ENCODE results near the gene HTR3E. TPM values are rescaled to one million over a fixed set of nuclear protein-coding genes. Genes with fewer than 3 reads are reported as not detected.
"Not testable (repeated sequence)": the region's sequence is repeated elsewhere in the genome, so short reads cannot be mapped to it uniquely, and the experiment has no call there.

The HTR3E gene
- total RNA-seq, 1 donor, result not detected

GRCh38 chr3:184135149-184135910 lies 38.5 kb downstream of the HTR3E start, which contains the start of gene EIF2B5:
EIF2B5 (plus strand) TSS chr3:184135358; CDS start chr3:184135386, 28 bp downstream.
- Histone ChIP-seq H3K4me3 (ENCODE audit: low read length) (peak within 1 kb of the TSS; percentile 92), H3K4me1 (ENCODE audit: insufficient read depth, low read length) (peaks cover 32% of the 10 kb centered on the region), H3K27me3 (ENCODE audit: insufficient read depth, low read length) (no peaks in the 10 kb centered on the region), H3K9me3 (ENCODE audit: low read depth, low read length) (no peaks in the 10 kb centered on the region)

- Histone ChIP-seq H3K27me3 (ENCODE audit: insufficient read depth, low read length) (no peaks in the 10 kb centered on the region), H3K4me1 (ENCODE audit: insufficient read depth, low read length) (peaks cover 32% of the 10 kb centered on the region), H3K9me3 (ENCODE audit: low read depth, low read length) (no peaks in the 10 kb centered on the region), H3K4me3 (ENCODE audit: low read length) (peak overlapping the region; percentile 92)
Measured at GRCh38 chr3:184135911-184136260, 39.0 kb downstream of the HTR3E start.

GRCh38 chr3:184140436-184140835 lies 43.6 kb downstream of the HTR3E start:
- Histone ChIP-seq H3K4me1 (ENCODE audit: insufficient read depth, low read length) (peaks cover 21% of the 10 kb centered on the region), H3K27me3 (ENCODE audit: insufficient read depth, low read length) (no peaks in the 10 kb centered on the region), H3K9me3 (ENCODE audit: low read depth, low read length) (no peaks in the 10 kb centered on the region), H3K4me3 (ENCODE audit: low read length) (no peak overlapping the region)

- peaks cover 3% of the 10 kb centered on the region for H3K4me1 ChIP-seq (ENCODE audit: insufficient read depth, low read length)
- H3K9me3 ChIP-seq (ENCODE audit: low read depth, low read length), result no peaks in the 10 kb centered on the region
- no peak overlapping the region for H3K4me3 ChIP-seq (ENCODE audit: low read length)
- H3K27me3 ChIP-seq (ENCODE audit: insufficient read depth, low read length), result no peaks in the 10 kb centered on the region
Measured at GRCh38 chr3:184142199-184142598, 45.3 kb downstream of the HTR3E start.

DNA sequence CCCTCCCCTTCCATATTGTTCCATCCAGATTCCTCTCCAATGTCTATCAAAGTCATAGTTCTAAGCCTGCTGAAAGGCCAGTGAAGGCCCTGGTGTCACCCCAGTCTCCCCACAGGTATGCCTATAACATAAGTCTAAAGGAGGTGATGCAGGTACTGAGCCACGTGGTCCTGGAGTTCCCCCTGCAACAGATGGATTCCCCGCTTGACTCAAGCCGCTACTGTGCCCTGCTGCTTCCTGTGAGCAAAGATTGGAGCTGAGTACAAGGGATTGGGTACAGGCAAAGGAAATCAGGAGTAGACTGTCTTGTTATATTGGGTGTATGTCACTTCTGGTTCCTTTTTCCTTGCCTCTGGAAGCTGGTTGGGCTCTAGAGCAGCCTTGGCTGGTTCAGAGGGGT lies 46.5 kb downstream of the HTR3E start:
- Histone ChIP-seq H3K9me3 (ENCODE audit: low read depth, low read length) (no peaks in the 10 kb centered on the region), H3K27me3 (ENCODE audit: insufficient read depth, low read length) (no peaks in the 10 kb centered on the region), H3K4me1 (ENCODE audit: insufficient read depth, low read length) (no peaks in the 10 kb centered on the region), H3K4me3 (ENCODE audit: low read length) (no peak overlapping the region)

- Histone ChIP-seq H3K9me3 (ENCODE audit: low read depth, low read length) (no peaks in the 10 kb centered on the region), H3K4me3 (ENCODE audit: low read length) (no peak overlapping the region), H3K27me3 (ENCODE audit: insufficient read depth, low read length) (no peaks in the 10 kb centered on the region), H3K4me1 (ENCODE audit: insufficient read depth, low read length) (no peaks in the 10 kb centered on the region)
Measured at GRCh38 chr3:184144505-184144904, 47.6 kb downstream of the HTR3E start.

GRCh38 chr3:184145111-184145524 lies 48.3 kb downstream of the HTR3E start:
- H3K27me3 ChIP-seq (ENCODE audit: insufficient read depth, low read length), result no peaks in the 10 kb centered on the region

GRCh38 chr3:184145751-184146270 lies 48.9 kb downstream of the HTR3E start:
- no peaks in the 10 kb centered on the region for H3K27me3 ChIP-seq (ENCODE audit: insufficient read depth, low read length)
- H3K4me3 ChIP-seq (ENCODE audit: low read length), result no peak overlapping the region
- no peaks in the 10 kb centered on the region for H3K4me1 ChIP-seq (ENCODE audit: insufficient read depth, low read length)
- no peaks in the 10 kb centered on the region for H3K9me3 ChIP-seq (ENCODE audit: low read depth, low read length)

More at GRCh38 chr3:184145111-184145524, 48.3 kb downstream of the HTR3E start:
- no peak overlapping the region for H3K4me3 ChIP-seq (ENCODE audit: low read length)
- no peaks in the 10 kb centered on the region for H3K4me1 ChIP-seq (ENCODE audit: insufficient read depth, low read length)
- H3K9me3 ChIP-seq (ENCODE audit: low read depth, low read length), result no peaks in the 10 kb centered on the region

GRCh38 chr3:184148076-184148475 lies 51.2 kb downstream of the HTR3E start:
- Histone ChIP-seq H3K4me3 (ENCODE audit: low read length) (no peak overlapping the region), H3K4me1 (ENCODE audit: insufficient read depth, low read length) (no peaks in the 10 kb centered on the region), H3K27me3 (ENCODE audit: insufficient read depth, low read length) (no peaks in the 10 kb centered on the region), H3K9me3 (ENCODE audit: low read depth, low read length) (no peaks in the 10 kb centered on the region)

DNA sequence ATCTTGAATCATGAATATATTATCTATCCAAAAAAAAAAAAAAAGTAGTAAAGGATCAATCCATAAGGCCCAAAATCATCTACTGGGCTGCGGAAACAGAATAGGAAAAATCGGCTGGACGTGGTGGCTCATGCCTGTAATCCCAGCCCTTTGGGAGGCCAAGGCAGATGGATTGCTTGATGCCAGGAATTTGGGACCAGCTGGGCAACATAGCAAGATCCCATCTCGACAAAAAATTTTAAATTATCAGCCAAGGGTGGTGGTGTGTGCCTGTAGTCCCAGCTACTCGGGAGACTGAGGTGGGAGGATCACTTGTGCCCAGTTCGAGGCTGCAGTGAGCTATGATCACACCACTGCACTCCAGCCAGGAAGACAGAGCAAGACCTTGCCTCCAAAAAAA lies 52.3 kb downstream of the HTR3E start:
- Histone ChIP-seq H3K4me3 (ENCODE audit: low read length) (no peak overlapping the region), H3K9me3 (ENCODE audit: low read depth, low read length) (no peaks in the 10 kb centered on the region), H3K27me3 (ENCODE audit: insufficient read depth, low read length) (no peaks in the 10 kb centered on the region), H3K4me1 (ENCODE audit: insufficient read depth, low read length) (no peaks in the 10 kb centered on the region)

GRCh38 chr3:184149770-184150169 lies 52.9 kb downstream of the HTR3E start:
- not testable (repeated sequence) for H3K27me3 ChIP-seq (ENCODE audit: insufficient read depth, low read length); H3K9me3 ChIP-seq (ENCODE audit: low read depth, low read length); H3K4me1 ChIP-seq (ENCODE audit: insufficient read depth, low read length); H3K4me3 ChIP-seq (ENCODE audit: low read length)

GRCh38 chr3:184154885-184155643 lies 58.2 kb downstream of the HTR3E start, which contains the start of gene DVL3:
DVL3 (plus strand) TSS chr3:184155377; CDS start chr3:184155636, 259 bp downstream.
- Histone ChIP-seq H3K9me3 (ENCODE audit: low read depth, low read length) (no peaks in the 10 kb centered on the region), H3K4me1 (ENCODE audit: insufficient read depth, low read length) (peaks cover 31% of the 10 kb centered on the region), H3K27me3 (ENCODE audit: insufficient read depth, low read length) (no peaks in the 10 kb centered on the region), H3K4me3 (ENCODE audit: low read length) (peak within 1 kb of the TSS; percentile 77)

GRCh38 chr3:184155644-184156521 lies 59.0 kb downstream of the HTR3E start:
- Histone ChIP-seq H3K4me3 (ENCODE audit: low read length) (peak overlapping the region; percentile 77), H3K4me1 (ENCODE audit: insufficient read depth, low read length) (peaks cover 31% of the 10 kb centered on the region), H3K27me3 (ENCODE audit: insufficient read depth, low read length) (no peaks in the 10 kb centered on the region), H3K9me3 (ENCODE audit: low read depth, low read length) (no peaks in the 10 kb centered on the region)

DNA sequence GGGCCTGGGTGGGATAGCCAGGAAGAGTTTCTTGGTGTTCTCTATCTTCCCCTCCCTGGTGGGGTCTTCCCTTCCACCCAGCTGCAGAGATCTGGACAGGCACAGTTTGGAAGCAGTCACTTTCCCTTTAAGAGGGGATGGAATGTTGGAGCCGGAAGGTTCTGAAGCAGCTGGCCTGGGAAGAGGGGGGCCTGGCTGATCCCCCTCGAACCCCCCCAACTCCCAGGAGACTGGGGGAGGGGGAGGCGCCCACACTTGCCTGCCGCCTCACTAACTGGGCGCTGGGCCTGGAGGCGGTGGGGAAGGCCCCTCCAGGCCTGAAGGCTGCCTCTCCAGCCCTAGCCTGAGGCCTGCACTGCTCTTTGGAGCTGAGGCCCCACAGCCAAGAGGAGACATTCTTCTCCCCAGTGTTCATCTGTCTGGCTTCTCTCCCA lies 59.7 kb downstream of the HTR3E start:
- H3K9me3 ChIP-seq (ENCODE audit: low read depth, low read length), result no peaks in the 10 kb centered on the region
- no peaks in the 10 kb centered on the region for H3K27me3 ChIP-seq (ENCODE audit: insufficient read depth, low read length)
- peak overlapping the region; percentile 77 for H3K4me3 ChIP-seq (ENCODE audit: low read length)
- H3K4me1 ChIP-seq (ENCODE audit: insufficient read depth, low read length), result peaks cover 31% of the 10 kb centered on the region

Data from mononuclear cell (primary cell).